PC-3 (cell line): ENCODE data around the gene ASF1A. TPM values are rescaled to one million over a fixed set of nuclear protein-coding genes. Genes with fewer than 3 reads are reported as not detected.

Experiments
- ATAC-seq: fragments of 200-7000 bp; cut with Tn5 transposase; 2 replicates; pipeline ENCODE4 v1.9.1; 2020; ENCODE audit warnings: mild to moderate bottlenecking, moderate library complexity
- BruUV-seq: library from RNA; stranded (reverse); fragments of 400-500 nt; replicated peaks from 2 replicates; lab custom pipeline; 2021; lab: Mats Ljungman, UMichigan
- CTCF ChIA-PET: fragments of 300-600 bp; sonication (Branson Sonifier 250); formaldehyde crosslinking; loops from one replicate; lab custom pipeline; 2022; ENCODE audit warnings: antibody characterized with exemption; lab: Charles Lee
- POLR2A ChIA-PET: fragments of 300-600 bp; sonication (Branson Sonifier 250); formaldehyde crosslinking; loops from one replicate; lab custom pipeline; 2022; ENCODE audit warnings: antibody characterized with exemption; ENCODE audit not compliant: unreplicated experiment; lab: Charles Lee
- DNase-seq: peaks from one replicate; pipeline ENCODE4 v3.0.0-alpha.2; 2015
- H2AFZ ChIP-seq: fragments of 300-600 bp; sonication (generic); 2 replicates; pipeline ENCODE4 v1.6.0; 2016; ENCODE audit warnings: antibody characterized with exemption, low read length
- H3F3A ChIP-seq: fragments of 300-600 bp; sonication (generic); one replicate; pipeline ENCODE4 v1.6.0; 2017; ENCODE audit warnings: antibody characterized with exemption, low read length, control low read depth, mild to moderate bottlenecking; ENCODE audit not compliant: unreplicated experiment
- H3K27ac ChIP-seq: fragments of 300-600 bp; sonication (generic); 2 replicates; pipeline ENCODE4 v1.5.1; 2016; ENCODE audit warnings: mild to moderate bottlenecking, low read length
- H3K27me3 ChIP-seq: fragments of 300-600 bp; sonication (generic); 2 replicates; pipeline ENCODE4 v1.6.1; 2016; ENCODE audit warnings: low read length, mixed read lengths
- H3K36me3 ChIP-seq: fragments of 300-600 bp; sonication (generic); 2 replicates; pipeline ENCODE4 v1.6.1; 2016; ENCODE audit warnings: low read depth, mixed run types, low read length, mixed read lengths
- H3K4me1 ChIP-seq: fragments of 300-600 bp; sonication (generic); 2 replicates; pipeline ENCODE4 v1.5.1; 2016; ENCODE audit warnings: low read length; ENCODE audit not compliant: insufficient read depth
- H3K4me2 ChIP-seq: fragments of 300-600 bp; sonication (generic); 2 replicates; pipeline ENCODE4 v1.6.0; 2016; ENCODE audit warnings: low read length
- H3K4me3 ChIP-seq: fragments of 300-600 bp; sonication (generic); 2 replicates; pipeline ENCODE4 v1.5.1; 2016; ENCODE audit warnings: mild to moderate bottlenecking, low read length, mixed read lengths
- H3K79me2 ChIP-seq: fragments of 300-600 bp; sonication (generic); 2 replicates; pipeline ENCODE4 v1.6.1; 2017; ENCODE audit warnings: low read length, mixed read lengths
- H3K9ac ChIP-seq: fragments of 300-600 bp; sonication (generic); 2 replicates; pipeline ENCODE4 v1.6.0; 2016; ENCODE audit warnings: mild to moderate bottlenecking, low read length
- H3K9me2 ChIP-seq: fragments of 300-600 bp; sonication (generic); replicated peaks from 2 replicates; pipeline ENCODE4 v1.6.1; 2016; ENCODE audit warnings: mixed run types, low read length, mixed read lengths
- H3K9me3 ChIP-seq: fragments of 300-600 bp; sonication (generic); 2 replicates; pipeline ENCODE4 v1.6.1; 2016; ENCODE audit warnings: low read length, mixed read lengths
- H4K20me1 ChIP-seq: fragments of 300-600 bp; sonication (generic); 2 replicates; pipeline ENCODE4 v1.6.1; 2016; ENCODE audit warnings: low read length, mixed read lengths
- EZH2 ChIP-seq: fragments of 300-600 bp; sonication (generic); IDR thresholded peaks from one replicate; pipeline ENCODE4 v1.6.1; 2017; ENCODE audit warnings: antibody characterized with exemption, mild to moderate bottlenecking, low read length; ENCODE audit not compliant: unreplicated experiment
- EZH2phosphoT487 ChIP-seq: fragments of 300-600 bp; sonication (generic); IDR thresholded peaks from 2 replicates; pipeline ENCODE4 v1.6.1; 2018; ENCODE audit warnings: mild to moderate bottlenecking, antibody characterized with exemption, low read length, borderline replicate concordance
- intact Hi-C: fragments of 100-400 bp; cut with micrococcal nuclease; formaldehyde crosslinking; loops from 2 replicates; pipeline ENCODE4 v1.9.0; 2023
- total RNA-seq: library from RNA; depleted of rRNA; stranded (reverse); fragments of >200 nt; gene quantifications from 2 replicates; pipeline ENCODE4 v1.2.3, GENCODE V29; 2014
- TF ChIP-seq, protein P1 (sequence below): fragments of 300-600 bp; sonication (generic); conservative IDR thresholded peaks from 2 replicates; pipeline ENCODE4 v1.5.1; 2017; ENCODE audit warnings: antibody characterized with exemption, low read depth, mild to moderate bottlenecking, low read length

The ASF1A gene
- total RNA-seq, 1 experiment from 2014 or later = 25.0 TPM

DNA sequence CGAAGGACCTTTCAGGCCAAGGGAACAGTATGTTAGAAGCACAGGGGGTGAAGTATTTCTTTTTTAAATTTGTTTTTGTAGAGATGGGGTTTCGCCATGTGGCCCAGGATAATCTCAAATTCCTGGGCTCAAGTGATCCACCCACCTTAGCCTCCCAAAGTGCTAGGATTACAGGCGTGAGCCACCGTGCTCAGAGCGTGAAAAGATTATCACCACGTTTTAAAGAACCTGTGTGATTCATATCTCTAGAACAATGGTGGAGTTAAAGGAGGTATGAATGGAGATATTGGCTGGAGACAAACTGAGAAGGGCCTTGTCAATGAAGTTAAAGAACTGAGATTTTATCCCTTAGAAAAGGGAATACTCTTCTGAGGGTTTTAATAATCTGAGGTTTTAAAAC, 9.7 kb downstream of the ASF1A start:
- intact Hi-C loops = no loop called here
- no peak overlapping the region for H2AFZ ChIP-seq
- no peak for ATAC-seq
- no peaks in the 10 kb centered on the region for H3F3A ChIP-seq
- ChIA-PET CTCF (no interaction called here), POLR2A (no interaction called here)
- no peak overlapping the region for H3K9ac ChIP-seq
- no peaks in the 10 kb centered on the region for H3K4me1 ChIP-seq
- peaks cover 70% of the 10 kb centered on the region for H3K36me3 ChIP-seq
- no peaks in the 10 kb centered on the region for H3K9me2 ChIP-seq
- H3K4me2 ChIP-seq = no peak overlapping the region
- no peak overlapping the region for H3K27ac ChIP-seq
- no peak overlapping the region for H3K4me3 ChIP-seq
- no peak for DNase-seq
- 0 out of 2 replicates have a peak, but pooled peaks cover 3% of the 10 kb centered on the region for H4K20me1 ChIP-seq
- no TSS peak for BruUV-seq
- H3K9me3 ChIP-seq = no peaks in the 10 kb centered on the region
- H3K27me3 ChIP-seq = no peaks in the 10 kb centered on the region
- TF ChIP-seq EZH2phosphoT487 (no peak), EZH2 (no peak)
- TF ChIP-seq, protein P1, sequence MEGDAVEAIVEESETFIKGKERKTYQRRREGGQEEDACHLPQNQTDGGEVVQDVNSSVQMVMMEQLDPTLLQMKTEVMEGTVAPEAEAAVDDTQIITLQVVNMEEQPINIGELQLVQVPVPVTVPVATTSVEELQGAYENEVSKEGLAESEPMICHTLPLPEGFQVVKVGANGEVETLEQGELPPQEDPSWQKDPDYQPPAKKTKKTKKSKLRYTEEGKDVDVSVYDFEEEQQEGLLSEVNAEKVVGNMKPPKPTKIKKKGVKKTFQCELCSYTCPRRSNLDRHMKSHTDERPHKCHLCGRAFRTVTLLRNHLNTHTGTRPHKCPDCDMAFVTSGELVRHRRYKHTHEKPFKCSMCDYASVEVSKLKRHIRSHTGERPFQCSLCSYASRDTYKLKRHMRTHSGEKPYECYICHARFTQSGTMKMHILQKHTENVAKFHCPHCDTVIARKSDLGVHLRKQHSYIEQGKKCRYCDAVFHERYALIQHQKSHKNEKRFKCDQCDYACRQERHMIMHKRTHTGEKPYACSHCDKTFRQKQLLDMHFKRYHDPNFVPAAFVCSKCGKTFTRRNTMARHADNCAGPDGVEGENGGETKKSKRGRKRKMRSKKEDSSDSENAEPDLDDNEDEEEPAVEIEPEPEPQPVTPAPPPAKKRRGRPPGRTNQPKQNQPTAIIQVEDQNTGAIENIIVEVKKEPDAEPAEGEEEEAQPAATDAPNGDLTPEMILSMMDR = no peak
- H3K79me2 ChIP-seq = peaks cover 56% of the 10 kb centered on the region

DNA sequence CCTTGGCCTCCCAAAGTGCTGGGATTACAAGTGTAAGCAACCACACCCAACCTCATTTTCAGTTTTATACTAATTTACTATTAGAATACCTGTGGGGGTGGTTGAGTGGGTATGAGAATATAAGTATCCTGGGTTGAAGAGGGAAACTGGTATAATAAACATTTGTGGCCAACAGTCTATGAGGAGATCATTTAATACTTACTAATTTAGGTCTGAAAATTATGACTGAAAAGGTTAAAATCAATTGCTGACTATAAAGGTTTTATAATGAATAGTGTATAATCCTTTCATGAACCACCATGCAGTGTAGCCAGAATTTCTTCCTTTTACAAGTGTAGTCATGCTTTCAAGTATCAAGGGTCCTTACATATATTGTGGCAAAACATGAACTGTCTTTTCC, 11.1 kb downstream of the ASF1A start:
- Histone ChIP-seq H3K36me3 (peaks cover 74% of the 10 kb centered on the region), H3K27ac (no peak overlapping the region), H3K9me2 (no peaks in the 10 kb centered on the region), H3K9ac (no peak overlapping the region), H3K9me3 (no peaks in the 10 kb centered on the region), H3K79me2 (peaks cover 42% of the 10 kb centered on the region), H3K27me3 (no peaks in the 10 kb centered on the region), H2AFZ (no peak overlapping the region), H3K4me2 (no peak overlapping the region), H3K4me3 (no peak overlapping the region), H3K4me1 (no peaks in the 10 kb centered on the region), H3F3A (no peaks in the 10 kb centered on the region), H4K20me1 (0 out of 2 replicates have a peak, but pooled peaks cover 3% of the 10 kb centered on the region)
- DNase-seq = no peak
- intact Hi-C loops = no loop called here
- ChIA-PET POLR2A (no interaction called here), CTCF (no interaction called here)
- TF ChIP-seq, protein P1 = no peak
- TF ChIP-seq EZH2 (no peak), EZH2phosphoT487 (no peak)
- ATAC-seq = no peak
- BruUV-seq = no TSS peak

DNA sequence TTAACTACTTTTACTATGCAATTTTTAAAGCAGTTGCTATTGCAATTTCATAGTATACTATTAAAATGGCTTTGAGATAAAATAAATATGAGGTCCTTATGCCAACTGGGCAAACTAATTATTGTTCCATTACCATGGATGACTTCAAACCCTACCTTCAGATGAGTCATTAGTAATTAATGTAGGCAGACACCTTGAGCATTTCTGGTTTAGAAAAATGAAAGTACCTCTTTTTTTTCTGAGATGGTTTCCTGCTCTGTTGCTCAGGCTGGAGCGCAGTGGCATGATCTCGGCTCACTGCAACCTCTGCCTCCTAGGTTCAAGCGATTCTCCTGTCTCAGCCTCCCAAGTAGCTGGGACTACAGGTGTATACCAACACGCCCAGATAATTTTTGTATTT, 11.9 kb downstream of the ASF1A start:
- POLR2A ChIA-PET = no interaction called here
- H4K20me1 ChIP-seq = 0 out of 2 replicates have a peak, but pooled peaks cover 3% of the 10 kb centered on the region
- no peaks in the 10 kb centered on the region for H3F3A ChIP-seq
- TF ChIP-seq, protein P1 = no peak
- no peak for TF ChIP-seq EZH2
- TF ChIP-seq EZH2phosphoT487 = no peak
- no peak overlapping the region for H3K4me2 ChIP-seq
- intact Hi-C loops = no loop called here
- ATAC-seq (no peak), DNase-seq (no peak)
- H3K9me3 ChIP-seq = no peaks in the 10 kb centered on the region
- H3K27me3 ChIP-seq = no peaks in the 10 kb centered on the region
- peaks cover 76% of the 10 kb centered on the region for H3K36me3 ChIP-seq
- no peak overlapping the region for H3K4me3 ChIP-seq
- no peak overlapping the region for H3K9ac ChIP-seq
- H3K9me2 ChIP-seq = no peaks in the 10 kb centered on the region
- no TSS peak for BruUV-seq
- CTCF ChIA-PET = no interaction called here
- no peak overlapping the region for H3K27ac ChIP-seq
- peaks cover 34% of the 10 kb centered on the region for H3K79me2 ChIP-seq
- no peak overlapping the region for H2AFZ ChIP-seq
- no peaks in the 10 kb centered on the region for H3K4me1 ChIP-seq
